Osteocyte (in vitro differentiated cells): ENCODE results near the gene ITPR2. TPM values are rescaled to one million over a fixed set of nuclear protein-coding genes. Genes with fewer than 3 reads are reported as not detected.

ENCODE experiments used
- DNase-seq: peaks from one replicate; pipeline ENCODE4 v3.0.0; 2021; ENCODE audit warnings: mixed read lengths; ENCODE audit not compliant: unreplicated experiment; ENCODE audit errors: extremely low spot score
- H3K27ac Mint-ChIP-seq: one replicate; pipeline ENCODE4 v1.8.0; 2021; ENCODE audit warnings: mild to moderate bottlenecking, mixed read lengths; ENCODE audit not compliant: unreplicated experiment
- H3K27me3 Mint-ChIP-seq: one replicate; pipeline ENCODE4 v1.8.0; 2021; ENCODE audit warnings: mixed read lengths; ENCODE audit not compliant: unreplicated experiment
- H3K36me3 Mint-ChIP-seq: one replicate; pipeline ENCODE4 v1.8.0; 2021; ENCODE audit warnings: mixed read lengths; ENCODE audit not compliant: unreplicated experiment
- H3K4me1 Mint-ChIP-seq: one replicate; pipeline ENCODE4 v1.8.0; 2021; ENCODE audit warnings: mixed read lengths; ENCODE audit not compliant: unreplicated experiment
- H3K4me3 Mint-ChIP-seq: one replicate; pipeline ENCODE4 v1.8.0; 2021; ENCODE audit warnings: mild to moderate bottlenecking, moderate library complexity, mixed read lengths; ENCODE audit not compliant: unreplicated experiment
- H3K9me3 Mint-ChIP-seq: one replicate; pipeline ENCODE4 v1.8.0; 2021; ENCODE audit warnings: mixed read lengths; ENCODE audit not compliant: unreplicated experiment
- CTCF ChIP-seq: fragments of 200-600 bp; sonication (generic); IDR thresholded peaks from 2 replicates; pipeline ENCODE4 v1.5.0; 2021; ENCODE audit warnings: antibody characterized with exemption, mild to moderate bottlenecking, moderate library complexity
- total RNA-seq: library from RNA; stranded (reverse); gene quantifications from 2 replicates; pipeline ENCODE4 v1.2.1, GENCODE V29; 2021

ITPR2 gene
- total RNA-seq, 1 donor from 2014 or later: 22.1 TPM

DNA sequence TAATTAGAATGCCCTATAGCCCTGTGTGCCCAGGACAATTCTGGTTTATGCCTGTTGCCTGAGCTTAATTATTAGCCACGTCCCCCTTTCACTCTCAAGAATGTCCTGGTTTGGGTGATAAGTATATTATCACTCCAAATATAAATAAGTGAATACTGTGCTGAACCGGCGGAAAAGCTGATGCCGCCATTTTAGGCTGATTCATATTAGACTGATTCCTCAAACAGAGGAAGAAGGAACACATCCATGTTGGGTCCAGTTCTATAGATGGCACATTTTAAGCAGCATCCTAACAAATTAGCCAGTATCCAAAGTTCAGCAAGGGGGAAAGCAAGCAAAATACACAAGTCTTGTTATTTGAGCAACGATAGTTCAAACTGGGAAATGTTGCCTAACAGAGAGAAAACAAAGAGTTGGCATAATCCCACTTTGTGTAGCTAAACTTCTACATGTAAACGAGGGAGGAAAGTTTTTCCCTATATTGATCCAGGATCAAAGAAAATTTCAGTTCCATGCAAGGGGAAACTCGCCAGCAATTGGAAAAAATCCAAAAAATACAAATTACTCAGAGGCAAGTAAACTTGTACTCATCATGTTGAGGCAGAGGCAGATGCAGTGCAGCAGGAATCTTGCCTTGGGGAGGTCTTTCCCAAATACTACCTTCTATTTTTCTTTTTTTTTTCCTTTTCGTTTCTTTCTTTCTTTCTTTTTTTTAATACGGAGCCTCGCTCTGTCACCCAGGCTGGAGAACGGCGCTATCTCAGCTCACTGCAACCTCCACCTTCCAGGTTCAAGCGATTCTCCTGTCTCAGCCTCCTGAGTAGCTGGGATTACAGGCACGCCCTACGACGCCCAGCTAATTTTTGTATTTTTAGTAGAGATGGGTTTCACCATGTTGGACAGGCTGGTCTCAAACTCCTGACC lies 96.2 kb downstream of the ITPR2 start:
- TF ChIP-seq CTCF: no peak
- H3K4me1 Mint-ChIP-seq: peaks cover 15% of the 10 kb centered on the region
- peaks cover 3% of the 10 kb centered on the region for H3K9me3 Mint-ChIP-seq
- H3K27me3 Mint-ChIP-seq: no peaks in the 10 kb centered on the region
- H3K4me3 Mint-ChIP-seq: no peak overlapping the region
- no peak overlapping the region for H3K27ac Mint-ChIP-seq
- no peak for DNase-seq
- H3K36me3 Mint-ChIP-seq: no peaks in the 10 kb centered on the region

- H3K27me3 Mint-ChIP-seq: no peaks in the 10 kb centered on the region
- TF ChIP-seq CTCF: no peak
- H3K27ac Mint-ChIP-seq: no peak overlapping the region
- peaks cover 15% of the 10 kb centered on the region for H3K4me1 Mint-ChIP-seq
- H3K4me3 Mint-ChIP-seq: no peak overlapping the region
- peaks cover 3% of the 10 kb centered on the region for H3K9me3 Mint-ChIP-seq
- no peak for DNase-seq
- no peaks in the 10 kb centered on the region for H3K36me3 Mint-ChIP-seq
These were observed 97.8 kb downstream of the ITPR2 start for GRCh38 chr12:26735249-26735639.

- Mint-ChIP-seq H3K36me3 (no peaks in the 10 kb centered on the region), H3K4me1 (peaks cover 15% of the 10 kb centered on the region), H3K27ac (no peak overlapping the region), H3K9me3 (peaks cover 3% of the 10 kb centered on the region), H3K4me3 (no peak overlapping the region), H3K27me3 (no peaks in the 10 kb centered on the region)
- no peak for DNase-seq
- TF ChIP-seq CTCF: no peak
These were observed 98.3 kb downstream of the ITPR2 start for GRCh38 chr12:26734510-26735248.

GRCh38 chr12:26732005-26732908 lies 100.7 kb downstream of the ITPR2 start:
- no peak overlapping the region for H3K27ac Mint-ChIP-seq
- peaks cover 10% of the 10 kb centered on the region for H3K4me1 Mint-ChIP-seq
- no peak for DNase-seq
- no peak for TF ChIP-seq CTCF
- H3K4me3 Mint-ChIP-seq: no peak overlapping the region
- no peaks in the 10 kb centered on the region for H3K9me3 Mint-ChIP-seq
- H3K27me3 Mint-ChIP-seq: no peaks in the 10 kb centered on the region
- no peaks in the 10 kb centered on the region for H3K36me3 Mint-ChIP-seq
